Sigmoid colon (tissue), 4 donors: ENCODE results near the gene MRPS11.

Experiments used
- CTCF ChIP-seq, 4 experiments: fragments of 450-650 bp in 3 of 4; fragments of 200-600 bp in 1 of 4; IDR thresholded peaks; one replicate each; pipeline ENCODE4 v1.5.1; 2016 to 2019; ENCODE audit warnings: antibody characterized with exemption in 4 of 4, mild to moderate bottlenecking in 3 of 4, moderate library complexity in 2 of 4
- EP300 ChIP-seq, 4 donors: sonication (generic); formaldehyde crosslinking; IDR thresholded peaks; one replicate each; pipeline ENCODE4 v1.6.1; 2017; ENCODE audit warnings: antibody characterized with exemption in 4 of 4
- POLR2A ChIP-seq, 2 donors: fragments of 450-650 bp; IDR thresholded peaks; one replicate each; pipeline ENCODE4 v1.6.1; 2016; ENCODE audit warnings: antibody characterized with exemption in 2 of 2, mild to moderate bottlenecking in 2 of 2, moderate library complexity in 2 of 2
- POLR2AphosphoS5 ChIP-seq, 4 donors: sonication (generic); formaldehyde crosslinking; IDR thresholded peaks; one replicate each; pipeline ENCODE4 v1.6.1; 2017; ENCODE audit warnings: antibody characterized with exemption in 4 of 4

- no peak for TF ChIP-seq POLR2AphosphoS5 (IDR thresholded peaks at IDR 0.05)
- TF ChIP-seq CTCF (IDR thresholded peaks at IDR 0.05): no peak
- no peak for TF ChIP-seq POLR2A (IDR thresholded peaks at IDR 0.05)
- no peak for TF ChIP-seq EP300 (IDR thresholded peaks at IDR 0.05)
These were observed 45.1 kb downstream of the MRPS11 start for GRCh38 chr15:88512601-88513000.
